Uterus (tissue), 4 donors: ENCODE results near the gene RASL10A. TPM values are rescaled to one million over a fixed set of nuclear protein-coding genes. Genes with fewer than 3 reads are reported as not detected.

Source experiments
- DNase-seq, 2 donors: peaks; one replicate each; pipeline ENCODE4 v3.0.0-alpha.2; 2019 to 2020
- H3K27ac ChIP-seq, 2 donors: fragments of 200-600 bp; sonication (generic); 1 replicate in 1 of 2; 2 replicates in 1 of 2; pipeline ENCODE4 v1.5.1; 2016 to 2018
- H3K27me3 ChIP-seq, 2 donors: fragments of 200-600 bp; sonication (generic); one replicate each; pipeline ENCODE4 v1.5.1; 2018 to 2019; ENCODE audit warnings: control low read depth in 1 of 2
- H3K36me3 ChIP-seq, 2 donors: fragments of 200-600 bp; sonication (generic); one replicate each; pipeline ENCODE4 v1.5.1; 2019; ENCODE audit warnings: control low read depth in 1 of 2
- H3K4me1 ChIP-seq, 2 donors: fragments of 200-600 bp; sonication (generic); one replicate each; pipeline ENCODE4 v1.5.1; 2018 to 2019; ENCODE audit warnings: control low read depth in 1 of 2
- H3K4me3 ChIP-seq, 2 donors: fragments of 200-600 bp; sonication (generic); 1 replicate in 1 of 2; 2 replicates in 1 of 2; pipeline ENCODE4 v1.5.1; 2018 to 2019; ENCODE audit warnings: mild to moderate bottlenecking in 1 of 2
- H3K9me3 ChIP-seq, 2 donors: fragments of 200-600 bp; sonication (generic); one replicate each; pipeline ENCODE4 v1.5.1; 2019; ENCODE audit warnings: control low read depth in 1 of 2
- CTCF ChIP-seq, 4 experiments: fragments of 200-600 bp in 2 of 4; fragments of 450-650 bp in 2 of 4; sonication (generic) in 2 of 4; IDR thresholded peaks; one replicate each; pipeline ENCODE4 v1.5.1; 2016 to 2019; ENCODE audit warnings: antibody characterized with exemption in 4 of 4, mild to moderate bottlenecking in 2 of 4, moderate library complexity in 1 of 4
- POLR2A ChIP-seq, 2 donors: fragments of 450-650 bp; IDR thresholded peaks; one replicate each; pipeline ENCODE4 v1.6.1; 2016; ENCODE audit warnings: antibody characterized with exemption in 2 of 2, mild to moderate bottlenecking in 1 of 2, moderate library complexity in 1 of 2
- intact Hi-C: fragments of 100-400 bp; cut with DNase I; formaldehyde crosslinking; loops from one replicate; pipeline ENCODE4 v1.15.1; 2023; ENCODE audit warnings: low total_unique reads
- total RNA-seq, 4 donors: library from RNA; depleted of rRNA in 3 of 4; stranded (reverse); fragments of >200 nt in 3 of 4; gene quantifications; one replicate each; pipeline versions ENCODE4 v1.1.0 to v1.2.4, GENCODE V29; 2014 to 2023
- donor health status: DM: yes; HTN: yes; CAD: no.

Gene RASL10A
- total RNA-seq, 4 donors from 2014 or later, result 0.35 to 3.2 (median 0.79) TPM; not detected in 1

- Histone ChIP-seq H3K9me3 (no peaks in the 10 kb centered on the region), H3K36me3 (no peaks in the 10 kb centered on the region), H3K27me3 (no peaks in the 10 kb centered on the region), H3K27ac (peak overlapping the region in 1 of 2 donors; percentile 8), H3K4me3 (no peak overlapping the region), H3K4me1 (no peaks in the 10 kb centered on the region)
- DNase-seq, result no peak
- no peak for TF ChIP-seq CTCF (IDR thresholded peaks at IDR 0.05)
- TF ChIP-seq POLR2A (IDR thresholded peaks at IDR 0.05), result no peak
- intact Hi-C loops, result no loop called here
These were observed 14.8 kb upstream of the RASL10A start for GRCh38 chr22:29330291-29330690.

- H3K27ac ChIP-seq, result no peak overlapping the region
These were observed 14.1 kb upstream of the RASL10A start for GRCh38 chr22:29329581-29329980.

GRCh38 chr22:29328566-29329500 lies 13.3 kb upstream of the RASL10A start:
- no peak overlapping the region for H3K27ac ChIP-seq
- no peaks in the 10 kb centered on the region for H3K4me1 ChIP-seq
- TF ChIP-seq POLR2A (IDR thresholded peaks at IDR 0.05), result no peak
- no peak for TF ChIP-seq CTCF (IDR thresholded peaks at IDR 0.05)
- no peak overlapping the region for H3K4me3 ChIP-seq
- DNase-seq, result no peak
- no peaks in the 10 kb centered on the region for H3K36me3 ChIP-seq
- intact Hi-C loops, result no loop called here
- no peaks in the 10 kb centered on the region for H3K27me3 ChIP-seq
- H3K9me3 ChIP-seq, result no peaks in the 10 kb centered on the region

More at GRCh38 chr22:29329581-29329980, 14.1 kb upstream of the RASL10A start:
- H3K4me3 ChIP-seq, result no peak overlapping the region
- TF ChIP-seq CTCF (IDR thresholded peaks at IDR 0.05) (no peak), POLR2A (IDR thresholded peaks at IDR 0.05) (no peak)
- H3K36me3 ChIP-seq, result no peaks in the 10 kb centered on the region
- H3K4me1 ChIP-seq, result no peaks in the 10 kb centered on the region
- no peaks in the 10 kb centered on the region for H3K27me3 ChIP-seq
- H3K9me3 ChIP-seq, result no peaks in the 10 kb centered on the region
- no peak for DNase-seq
- intact Hi-C loops, result no loop called here

GRCh38 chr22:29328055-29328454 lies 12.6 kb upstream of the RASL10A start:
- no peak overlapping the region for H3K4me3 ChIP-seq
- no peak for TF ChIP-seq CTCF (IDR thresholded peaks at IDR 0.05)
- no peak for TF ChIP-seq POLR2A (IDR thresholded peaks at IDR 0.05)
- no peak overlapping the region for H3K27ac ChIP-seq
- no peaks in the 10 kb centered on the region for H3K27me3 ChIP-seq
- intact Hi-C loops, result no loop called here
- no peak for DNase-seq
- H3K9me3 ChIP-seq, result no peaks in the 10 kb centered on the region
- H3K4me1 ChIP-seq, result no peaks in the 10 kb centered on the region
- no peaks in the 10 kb centered on the region for H3K36me3 ChIP-seq

GRCh38 chr22:29327089-29327764 lies 11.7 kb upstream of the RASL10A start:
- Histone ChIP-seq H3K9me3 (no peaks in the 10 kb centered on the region), H3K27me3 (no peaks in the 10 kb centered on the region), H3K36me3 (no peaks in the 10 kb centered on the region), H3K4me3 (no peak overlapping the region), H3K27ac (no peak overlapping the region), H3K4me1 (no peaks in the 10 kb centered on the region)
- intact Hi-C loops, result no loop called here
- no peak for TF ChIP-seq POLR2A (IDR thresholded peaks at IDR 0.05)
- no peak for TF ChIP-seq CTCF (IDR thresholded peaks at IDR 0.05)
- DNase-seq, result no peak
